HepG2 (cell line): ENCODE results near the gene GPN2. TPM values are rescaled to one million over a fixed set of nuclear protein-coding genes. Genes with fewer than 3 reads are reported as not detected.

Experiments used
- DPF2 ChIP-seq: sonication (generic); formaldehyde crosslinking; IDR thresholded peaks from 2 replicates; pipeline ENCODE4 v1.4.0; 2020; ENCODE audit warnings: mild to moderate bottlenecking, low read depth, missing genetic modification reagents, borderline replicate concordance
- FOXC1 ChIP-seq: sonication (generic); formaldehyde crosslinking; IDR thresholded peaks from 2 replicates; pipeline ENCODE4 v1.8.0; 2022; ENCODE audit warnings: mild to moderate bottlenecking, missing genetic modification reagents, borderline replicate concordance
- MXI1 ChIP-seq: IDR thresholded peaks from 3 replicates; pipeline ENCODE4 v1.6.1; 2012; ENCODE audit warnings: low read depth, low read length, inconsistent platforms, borderline replicate concordance
- SMC3 ChIP-seq: IDR thresholded peaks from 2 replicates; pipeline ENCODE4 v1.6.1; 2011; ENCODE audit warnings: low read length, improper control_type of control experiment
- STAG1 ChIP-seq: sonication (generic); formaldehyde crosslinking; IDR thresholded peaks from 2 replicates; pipeline ENCODE4 v1.4.0; 2020; ENCODE audit warnings: missing genetic modification reagents
- ZBTB7B ChIP-seq: sonication (generic); formaldehyde crosslinking; IDR thresholded peaks from 2 replicates; pipeline ENCODE4 v1.4.0; 2020; ENCODE audit warnings: missing genetic modification reagents
- ZMAT3 ChIP-seq: sonication (generic); formaldehyde crosslinking; conservative IDR thresholded peaks from 2 replicates; pipeline ENCODE4 v1.7.0; 2021; ENCODE audit warnings: missing genetic modification reagents
- ZNF292 ChIP-seq: sonication (generic); formaldehyde crosslinking; IDR thresholded peaks from 2 replicates; pipeline ENCODE4 v1.8.1; 2022; ENCODE audit warnings: mild to moderate bottlenecking, low read depth, missing genetic modification reagents, borderline replicate concordance
- ZNF382 ChIP-seq: sonication (generic); formaldehyde crosslinking; IDR thresholded peaks from 2 replicates; pipeline ENCODE4 v1.5.0; 2020; ENCODE audit warnings: missing genetic modification reagents, mild to moderate bottlenecking, borderline replicate concordance
- ZNF44 ChIP-seq: sonication (generic); formaldehyde crosslinking; IDR thresholded peaks from 2 replicates; pipeline ENCODE4 v1.5.1; 2020; ENCODE audit warnings: mild to moderate bottlenecking, missing genetic modification reagents
- ZNF766 ChIP-seq: sonication (generic); formaldehyde crosslinking; IDR thresholded peaks from 2 replicates; pipeline ENCODE4 v1.5.0; 2020; ENCODE audit warnings: missing genetic modification reagents, borderline replicate concordance
- ZNF850 ChIP-seq: sonication (generic); formaldehyde crosslinking; conservative IDR thresholded peaks from 2 replicates; pipeline ENCODE4 v1.9.0; 2021; ENCODE audit warnings: mild to moderate bottlenecking, missing genetic modification reagents
- ZSCAN9 ChIP-seq: IDR thresholded peaks from 2 replicates; pipeline ENCODE4 v1.6.1; 2016; ENCODE audit warnings: borderline replicate concordance
- polyA plus RNA-seq, 8 experiments: library from polyadenylated mRNA; depleted of rRNA in 3 of 8; stranded (reverse) in 7 of 8; unstranded in 1 of 8; fragments of >200 nt; fragmentation: Illumina TruSeq in 4 of 8; extraction: Trizol in 4 of 8; gene quantifications; 2 replicates each; pipeline versions ENCODE4 v1.2.1 to v1.2.3, GENCODE V29; 2011 to 2016; ENCODE audit warnings: low read depth in 4 of 8, missing spikeins in 1 of 8, mixed read lengths in 1 of 8; ENCODE audit not compliant: insufficient read depth in 1 of 8
- total RNA-seq, 5 experiments: library from RNA; depleted of rRNA; stranded (reverse); fragments of >200 nt; fragmentation: Illumina TruSeq; extraction: Trizol; gene quantifications; 2 replicates each; pipeline ENCODE4 v1.2.3, GENCODE V29; 2016; ENCODE audit warnings: low read depth in 1 of 5
- TF ChIP-seq, protein P1 (sequence below): fragments of 450-650 bp; IDR thresholded peaks from 2 replicates; pipeline ENCODE4 v1.6.1; 2017; ENCODE audit warnings: mild to moderate bottlenecking
- TF ChIP-seq, protein P2 (sequence below): sonication (generic); formaldehyde crosslinking; IDR thresholded peaks from 2 replicates; pipeline ENCODE4 v1.5.1; 2020; ENCODE audit warnings: missing genetic modification reagents, mild to moderate bottlenecking, borderline replicate concordance
- TF ChIP-seq, protein P3 (sequence below): sonication (generic); formaldehyde crosslinking; IDR thresholded peaks from 2 replicates; pipeline ENCODE4 v1.4.0; 2020; ENCODE audit warnings: missing genetic modification reagents, borderline replicate concordance
- TF ChIP-seq, protein P4 (sequence below): sonication (generic); formaldehyde crosslinking; IDR thresholded peaks from 2 replicates; pipeline ENCODE4 v1.4.0; 2020; ENCODE audit warnings: mild to moderate bottlenecking, missing genetic modification reagents
- TF ChIP-seq, protein P5 (sequence below): IDR thresholded peaks from 2 replicates; pipeline ENCODE4 v1.6.1; 2016; ENCODE audit warnings: mild to moderate bottlenecking, missing biosample characterization, missing genetic modification reagents

Gene GPN2
- total and polyA plus RNA-seq, 2 of the 13 experiments (the other 11 are each of a cell fraction or from before 2014, with no cell fraction given): 19.3 to 38.9 TPM

DNA sequence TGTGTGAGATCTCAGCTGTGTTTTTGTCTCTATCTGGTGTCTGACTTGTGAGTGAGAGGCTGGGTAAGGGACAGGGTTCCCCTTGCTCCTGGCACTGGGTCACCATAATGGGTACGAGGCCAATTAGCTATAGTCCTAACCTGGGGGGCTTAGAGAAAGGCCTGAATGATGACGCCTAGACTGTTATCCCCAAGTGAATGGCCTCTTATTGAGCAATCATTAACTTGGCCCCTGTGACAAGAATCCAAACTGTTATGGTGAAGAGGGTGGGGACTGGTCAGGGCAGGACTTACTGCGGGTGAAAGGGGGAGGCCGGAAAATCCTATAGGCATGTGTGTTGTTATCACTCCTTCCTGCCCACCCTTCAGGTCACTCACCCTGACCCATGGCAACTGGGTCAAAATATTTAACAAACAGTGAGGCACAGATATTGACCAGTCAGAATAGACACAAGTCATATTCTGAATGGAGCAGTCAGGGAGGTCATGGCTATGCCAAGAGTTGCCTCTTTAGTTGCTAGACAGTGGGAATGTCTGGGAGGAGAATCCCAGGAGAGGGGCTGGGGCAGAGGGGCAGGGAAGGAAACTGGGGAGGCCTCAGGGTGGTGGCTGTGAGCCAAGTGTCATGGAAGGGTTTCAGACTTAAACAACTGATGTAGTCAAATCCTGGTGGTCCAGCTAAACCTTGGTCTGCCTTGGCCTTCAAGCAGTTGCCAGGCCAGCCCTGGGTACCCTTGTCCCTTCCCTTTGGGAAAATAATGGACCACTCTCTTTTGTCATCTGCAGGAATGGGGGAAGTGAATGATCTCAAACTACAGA is 20.5 kb upstream of the GPN2 start (continued):
- TF ChIP-seq, protein P1, sequence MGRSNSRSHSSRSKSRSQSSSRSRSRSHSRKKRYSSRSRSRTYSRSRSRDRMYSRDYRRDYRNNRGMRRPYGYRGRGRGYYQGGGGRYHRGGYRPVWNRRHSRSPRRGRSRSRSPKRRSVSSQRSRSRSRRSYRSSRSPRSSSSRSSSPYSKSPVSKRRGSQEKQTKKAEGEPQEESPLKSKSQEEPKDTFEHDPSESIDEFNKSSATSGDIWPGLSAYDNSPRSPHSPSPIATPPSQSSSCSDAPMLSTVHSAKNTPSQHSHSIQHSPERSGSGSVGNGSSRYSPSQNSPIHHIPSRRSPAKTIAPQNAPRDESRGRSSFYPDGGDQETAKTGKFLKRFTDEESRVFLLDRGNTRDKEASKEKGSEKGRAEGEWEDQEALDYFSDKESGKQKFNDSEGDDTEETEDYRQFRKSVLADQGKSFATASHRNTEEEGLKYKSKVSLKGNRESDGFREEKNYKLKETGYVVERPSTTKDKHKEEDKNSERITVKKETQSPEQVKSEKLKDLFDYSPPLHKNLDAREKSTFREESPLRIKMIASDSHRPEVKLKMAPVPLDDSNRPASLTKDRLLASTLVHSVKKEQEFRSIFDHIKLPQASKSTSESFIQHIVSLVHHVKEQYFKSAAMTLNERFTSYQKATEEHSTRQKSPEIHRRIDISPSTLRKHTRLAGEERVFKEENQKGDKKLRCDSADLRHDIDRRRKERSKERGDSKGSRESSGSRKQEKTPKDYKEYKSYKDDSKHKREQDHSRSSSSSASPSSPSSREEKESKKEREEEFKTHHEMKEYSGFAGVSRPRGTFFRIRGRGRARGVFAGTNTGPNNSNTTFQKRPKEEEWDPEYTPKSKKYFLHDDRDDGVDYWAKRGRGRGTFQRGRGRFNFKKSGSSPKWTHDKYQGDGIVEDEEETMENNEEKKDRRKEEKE: no peak
- no peak for TF ChIP-seq ZNF382 (CRISPR knock-in tag)
- TF ChIP-seq ZMAT3 (CRISPR knock-in tag): no peak
- TF ChIP-seq ZNF292 (CRISPR knock-in tag): peak; percentile 19; the same call in 1 of the 2 replicates
- TF ChIP-seq ZNF766: no peak
- TF ChIP-seq ZNF44: no peak
- TF ChIP-seq ZBTB7B (CRISPR knock-in tag): peak; percentile 82; the same call in 1 of the 2 replicates
- TF ChIP-seq FOXC1 (CRISPR knock-in tag): no peak; the same call in 1 of the 2 replicates
- TF ChIP-seq DPF2: peak; percentile 76; the same call in 1 of the 2 replicates
- peak; percentile 2; the same call in 1 of the 2 replicates for TF ChIP-seq SMC3
- TF ChIP-seq, protein P2, sequence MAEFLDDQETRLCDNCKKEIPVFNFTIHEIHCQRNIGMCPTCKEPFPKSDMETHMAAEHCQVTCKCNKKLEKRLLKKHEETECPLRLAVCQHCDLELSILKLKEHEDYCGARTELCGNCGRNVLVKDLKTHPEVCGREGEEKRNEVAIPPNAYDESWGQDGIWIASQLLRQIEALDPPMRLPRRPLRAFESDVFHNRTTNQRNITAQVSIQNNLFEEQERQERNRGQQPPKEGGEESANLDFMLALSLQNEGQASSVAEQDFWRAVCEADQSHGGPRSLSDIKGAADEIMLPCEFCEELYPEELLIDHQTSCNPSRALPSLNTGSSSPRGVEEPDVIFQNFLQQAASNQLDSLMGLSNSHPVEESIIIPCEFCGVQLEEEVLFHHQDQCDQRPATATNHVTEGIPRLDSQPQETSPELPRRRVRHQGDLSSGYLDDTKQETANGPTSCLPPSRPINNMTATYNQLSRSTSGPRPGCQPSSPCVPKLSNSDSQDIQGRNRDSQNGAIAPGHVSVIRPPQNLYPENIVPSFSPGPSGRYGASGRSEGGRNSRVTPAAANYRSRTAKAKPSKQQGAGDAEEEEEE (CRISPR knock-in tag): no peak
- TF ChIP-seq MXI1: peak; percentile 74; the same call in 2 of the 3 replicates
- no peak; the same call in 1 of the 2 replicates for TF ChIP-seq ZSCAN9
- no peak for TF ChIP-seq ZNF850 (CRISPR knock-in tag)
- TF ChIP-seq, protein P3, sequence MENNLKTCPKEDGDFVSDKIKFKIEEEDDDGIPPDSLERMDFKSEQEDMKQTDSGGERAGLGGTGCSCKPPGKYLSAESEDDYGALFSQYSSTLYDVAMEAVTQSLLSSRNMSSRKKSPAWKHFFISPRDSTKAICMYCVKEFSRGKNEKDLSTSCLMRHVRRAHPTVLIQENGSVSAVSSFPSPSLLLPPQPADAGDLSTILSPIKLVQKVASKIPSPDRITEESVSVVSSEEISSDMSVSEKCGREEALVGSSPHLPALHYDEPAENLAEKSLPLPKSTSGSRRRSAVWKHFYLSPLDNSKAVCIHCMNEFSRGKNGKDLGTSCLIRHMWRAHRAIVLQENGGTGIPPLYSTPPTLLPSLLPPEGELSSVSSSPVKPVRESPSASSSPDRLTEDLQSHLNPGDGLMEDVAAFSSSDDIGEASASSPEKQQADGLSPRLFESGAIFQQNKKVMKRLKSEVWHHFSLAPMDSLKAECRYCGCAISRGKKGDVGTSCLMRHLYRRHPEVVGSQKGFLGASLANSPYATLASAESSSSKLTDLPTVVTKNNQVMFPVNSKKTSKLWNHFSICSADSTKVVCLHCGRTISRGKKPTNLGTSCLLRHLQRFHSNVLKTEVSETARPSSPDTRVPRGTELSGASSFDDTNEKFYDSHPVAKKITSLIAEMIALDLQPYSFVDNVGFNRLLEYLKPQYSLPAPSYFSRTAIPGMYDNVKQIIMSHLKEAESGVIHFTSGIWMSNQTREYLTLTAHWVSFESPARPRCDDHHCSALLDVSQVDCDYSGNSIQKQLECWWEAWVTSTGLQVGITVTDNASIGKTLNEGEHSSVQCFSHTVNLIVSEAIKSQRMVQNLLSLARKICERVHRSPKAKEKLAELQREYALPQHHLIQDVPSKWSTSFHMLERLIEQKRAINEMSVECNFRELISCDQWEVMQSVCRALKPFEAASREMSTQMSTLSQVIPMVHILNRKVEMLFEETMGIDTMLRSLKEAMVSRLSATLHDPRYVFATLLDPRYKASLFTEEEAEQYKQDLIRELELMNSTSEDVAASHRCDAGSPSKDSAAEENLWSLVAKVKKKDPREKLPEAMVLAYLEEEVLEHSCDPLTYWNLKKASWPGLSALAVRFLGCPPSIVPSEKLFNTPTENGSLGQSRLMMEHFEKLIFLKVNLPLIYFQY: peak; percentile 84; the same call in 1 of the 2 replicates
- peak; percentile 4; the same call in 1 of the 2 replicates for TF ChIP-seq STAG1 (CRISPR knock-in tag)
- TF ChIP-seq, protein P4, sequence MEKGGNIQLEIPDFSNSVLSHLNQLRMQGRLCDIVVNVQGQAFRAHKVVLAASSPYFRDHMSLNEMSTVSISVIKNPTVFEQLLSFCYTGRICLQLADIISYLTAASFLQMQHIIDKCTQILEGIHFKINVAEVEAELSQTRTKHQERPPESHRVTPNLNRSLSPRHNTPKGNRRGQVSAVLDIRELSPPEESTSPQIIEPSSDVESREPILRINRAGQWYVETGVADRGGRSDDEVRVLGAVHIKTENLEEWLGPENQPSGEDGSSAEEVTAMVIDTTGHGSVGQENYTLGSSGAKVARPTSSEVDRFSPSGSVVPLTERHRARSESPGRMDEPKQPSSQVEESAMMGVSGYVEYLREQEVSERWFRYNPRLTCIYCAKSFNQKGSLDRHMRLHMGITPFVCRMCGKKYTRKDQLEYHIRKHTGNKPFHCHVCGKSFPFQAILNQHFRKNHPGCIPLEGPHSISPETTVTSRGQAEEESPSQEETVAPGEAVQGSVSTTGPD (CRISPR knock-in tag): peak; percentile 83; the same call in 1 of the 2 replicates
- TF ChIP-seq, protein P5, sequence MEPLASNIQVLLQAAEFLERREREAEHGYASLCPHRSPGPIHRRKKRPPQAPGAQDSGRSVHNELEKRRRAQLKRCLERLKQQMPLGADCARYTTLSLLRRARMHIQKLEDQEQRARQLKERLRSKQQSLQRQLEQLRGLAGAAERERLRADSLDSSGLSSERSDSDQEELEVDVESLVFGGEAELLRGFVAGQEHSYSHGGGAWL (CRISPR knock-in tag): no peak
